GM13977 (cell line): ENCODE data around the gene MED27.

Experiments used
- DNase-seq: peaks from one replicate; pipeline ENCODE4 v3.0.0; 2012; ENCODE audit warnings: low spot score
- CTCF ChIP-seq: IDR thresholded peaks from 2 replicates; pipeline ENCODE4 v1.5.1; 2012; ENCODE audit warnings: mild to moderate bottlenecking, control low read depth; ENCODE audit not compliant: insufficient read depth; ENCODE audit errors: extremely low read depth, missing control alignments
- in situ Hi-C: fragments of 300-500 bp; cut with MboI; formaldehyde crosslinking; loops from one replicate; pipeline ENCODE4 v1.12.0; 2022; ENCODE audit warnings: low sequenced_read_pairs, low pct_unique_long_range_greater_than_20kb, mixed read lengths, inconsistent platforms; ENCODE audit not compliant: unreplicated experiment

Gene MED27

GRCh38 chr9:131868766-131869165 lies 210.9 kb downstream of the MED27 start:
- no peak for DNase-seq
- no peak for TF ChIP-seq CTCF
- in situ Hi-C loops, result no loop called here

GRCh38 chr9:131867611-131868192 lies 212.0 kb downstream of the MED27 start:
- no peak for TF ChIP-seq CTCF
- DNase-seq, result no peak
- in situ Hi-C loops, result no loop called here

GRCh38 chr9:131865446-131866195 lies 214.0 kb downstream of the MED27 start:
- in situ Hi-C loops, result no loop called here
- no peak for TF ChIP-seq CTCF

GRCh38 chr9:131864531-131864930 lies 215.1 kb downstream of the MED27 start:
- no peak for DNase-seq
- TF ChIP-seq CTCF, result no peak
- in situ Hi-C loops, result no loop called here

More at GRCh38 chr9:131865446-131866195, 214.0 kb downstream of the MED27 start:
- no peak for DNase-seq

GRCh38 chr9:131863306-131863896 lies 216.3 kb downstream of the MED27 start:
- in situ Hi-C loops, result no loop called here
- no peak for DNase-seq
- TF ChIP-seq CTCF, result no peak

GRCh38 chr9:131862261-131862660 lies 217.4 kb downstream of the MED27 start:
- in situ Hi-C loops, result no loop called here
- no peak for DNase-seq
- TF ChIP-seq CTCF, result no peak
